SK-N-SH treated with all-trans-retinoic acid at 6 μM for 48 hours (cell line): Measurements from ENCODE around the gene CADM1.

ENCODE experiments used
- CREB5 ChIP-seq: fragments of 250-450 bp; sonication (Bioruptor Pico); IDR thresholded peaks from 2 replicates; pipeline ENCODE4 v1.5.1; 2020; ENCODE audit warnings: low read depth, mild to moderate bottlenecking, moderate library complexity
- GLIS3 ChIP-seq: fragments of 250-450 bp; sonication (Bioruptor Pico); IDR thresholded peaks from 2 replicates; pipeline ENCODE4 v1.5.0; 2020; ENCODE audit warnings: mild to moderate bottlenecking, moderate library complexity
- RARB ChIP-seq: fragments of 250-450 bp; sonication (Bioruptor Pico); IDR thresholded peaks from 2 replicates; pipeline ENCODE4 v1.8.0; 2021; ENCODE audit warnings: mild to moderate bottlenecking, moderate library complexity
- TSHZ2 ChIP-seq: fragments of 250-450 bp; sonication (Bioruptor Pico); IDR thresholded peaks from 2 replicates; pipeline ENCODE4 v1.5.0; 2020; ENCODE audit warnings: mild to moderate bottlenecking, moderate library complexity
- ZFP3 ChIP-seq: fragments of 250-450 bp; sonication (Bioruptor Pico); IDR thresholded peaks from 2 replicates; pipeline ENCODE4 v1.5.0; 2020; ENCODE audit warnings: mild to moderate bottlenecking, moderate library complexity
- ZFP30 ChIP-seq: fragments of 450-650 bp; formaldehyde crosslinking; IDR thresholded peaks from 2 replicates; pipeline ENCODE4 v1.5.0; 2022; ENCODE audit warnings: mild to moderate bottlenecking, moderate library complexity

DNA sequence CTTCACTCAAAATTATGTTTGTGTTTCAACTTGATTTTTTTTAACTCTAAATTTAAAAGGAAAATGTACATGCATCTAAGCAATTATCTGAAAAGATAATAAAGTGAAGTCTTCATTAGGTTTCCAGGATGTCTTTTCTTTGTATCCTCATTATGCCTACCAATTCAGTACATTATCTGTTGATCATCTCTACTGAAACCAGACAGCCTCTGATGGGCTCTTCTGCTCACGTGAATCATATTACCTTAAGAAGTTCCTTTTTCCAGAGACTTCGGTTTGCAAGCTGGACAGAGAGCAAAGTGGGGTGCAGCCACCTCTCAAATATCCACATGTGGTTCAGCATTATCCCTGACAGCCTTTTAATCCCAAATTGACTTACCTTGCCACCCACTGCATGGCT lies 158.4 kb downstream of the CADM1 start:
- no peak for TF ChIP-seq TSHZ2 (CRISPR knock-in tag)
- no peak for TF ChIP-seq CREB5 (CRISPR knock-in tag)
- TF ChIP-seq RARB, result no peak
- TF ChIP-seq GLIS3 (CRISPR knock-in tag), result no peak
- no peak for TF ChIP-seq ZFP3 (CRISPR knock-in tag)
- TF ChIP-seq ZFP30 (CRISPR knock-in tag), result no peak
